GM19328 (cell line): ENCODE results near the gene PLPPR5.

ENCODE experiments used
- ATAC-seq: cut with Tn5 transposase; IDR thresholded peaks from one replicate; pipeline ENCODE4 v1.9.1; 2021; ENCODE audit warnings: mild to moderate bottlenecking, moderate library complexity; ENCODE audit not compliant: unreplicated experiment

Gene PLPPR5

DNA sequence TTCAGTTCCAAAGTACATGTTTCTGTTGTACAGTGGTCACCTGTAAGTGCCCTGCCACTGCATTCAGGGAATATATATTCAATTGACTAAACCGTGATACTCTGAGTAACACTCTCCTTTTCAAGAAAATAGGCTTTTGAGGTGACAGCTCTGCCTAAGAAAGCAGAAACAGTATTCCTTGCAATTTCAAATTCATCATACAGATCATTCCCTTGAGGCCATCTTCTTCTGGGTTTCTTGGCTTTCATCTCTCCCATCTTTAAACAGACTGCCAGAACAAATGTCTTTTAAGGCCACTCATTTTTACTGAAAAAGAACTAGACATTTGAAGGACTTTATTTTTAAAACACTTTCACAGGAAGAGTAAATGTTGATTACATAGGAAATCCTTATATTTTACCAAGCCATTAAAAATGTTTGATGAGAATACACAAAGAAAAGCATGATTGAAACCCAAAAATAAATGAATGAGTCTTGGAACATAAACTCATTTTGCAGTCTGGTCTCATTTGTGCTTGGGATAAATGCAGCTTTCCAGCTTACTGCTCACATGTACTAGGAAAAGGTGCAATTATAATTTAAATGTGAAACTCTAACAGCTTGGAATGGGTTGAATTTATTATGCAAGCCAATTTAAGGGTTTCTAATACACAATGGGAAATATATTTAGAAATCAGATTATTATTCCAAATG lies 34.7 kb downstream of the PLPPR5 start:
- no peak for ATAC-seq

DNA sequence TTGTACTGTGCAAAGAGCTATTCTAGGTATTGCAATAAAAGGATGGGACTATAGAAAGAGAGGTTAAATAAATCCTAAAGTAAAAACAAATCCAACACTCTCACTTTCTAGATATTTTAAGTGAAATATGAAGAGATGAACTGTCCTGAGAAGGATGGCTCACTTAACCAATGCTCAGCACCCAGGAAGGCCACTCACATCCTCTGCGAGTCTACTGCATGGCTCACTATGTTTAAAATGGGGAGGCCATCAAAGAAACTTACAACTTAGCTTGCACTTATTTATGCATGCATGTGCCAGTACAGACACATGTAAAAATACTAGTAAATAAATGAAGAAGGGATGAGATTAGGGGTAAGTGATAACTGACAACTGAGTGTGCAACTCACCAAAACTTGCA lies 37.5 kb downstream of the PLPPR5 start:
- no peak for ATAC-seq

- ATAC-seq = no peak
Measured at GRCh38 chr1:98965394-98965793, 39.3 kb downstream of the PLPPR5 start.

GRCh38 chr1:98964198-98964597 lies 40.5 kb downstream of the PLPPR5 start:
- no peak for ATAC-seq

DNA sequence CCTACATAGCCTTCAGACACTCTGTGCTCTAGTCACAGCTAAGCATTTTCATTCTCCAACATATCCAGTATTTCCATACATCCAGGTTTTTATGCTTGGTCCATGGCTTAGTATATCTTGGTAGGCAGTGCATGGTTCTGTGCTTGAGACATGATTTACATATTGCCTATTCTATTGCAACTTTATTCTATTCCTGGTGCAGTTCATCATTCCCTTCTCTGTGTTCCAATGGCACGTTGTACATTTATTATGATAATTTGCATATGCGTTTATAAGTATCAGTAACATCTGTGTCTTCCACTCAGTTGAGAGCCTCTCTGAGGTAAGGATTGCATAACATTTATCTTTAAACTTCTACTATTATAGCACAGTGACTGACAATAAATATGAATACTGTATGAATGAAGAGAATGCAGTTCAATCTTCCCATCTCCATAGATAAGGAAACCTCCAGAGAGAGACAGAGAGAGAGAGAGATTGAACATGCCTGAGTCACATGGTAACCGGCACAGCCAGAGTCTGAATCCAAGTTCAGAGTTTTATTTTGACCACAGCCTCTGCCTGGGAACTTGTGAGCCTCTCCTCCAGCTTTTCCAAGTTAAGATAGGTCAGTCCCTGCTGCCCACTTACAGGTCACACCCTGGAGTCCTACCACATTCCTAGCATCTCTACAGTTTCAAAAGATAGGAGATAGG lies 41.5 kb downstream of the PLPPR5 start:
- no peak for ATAC-seq

DNA sequence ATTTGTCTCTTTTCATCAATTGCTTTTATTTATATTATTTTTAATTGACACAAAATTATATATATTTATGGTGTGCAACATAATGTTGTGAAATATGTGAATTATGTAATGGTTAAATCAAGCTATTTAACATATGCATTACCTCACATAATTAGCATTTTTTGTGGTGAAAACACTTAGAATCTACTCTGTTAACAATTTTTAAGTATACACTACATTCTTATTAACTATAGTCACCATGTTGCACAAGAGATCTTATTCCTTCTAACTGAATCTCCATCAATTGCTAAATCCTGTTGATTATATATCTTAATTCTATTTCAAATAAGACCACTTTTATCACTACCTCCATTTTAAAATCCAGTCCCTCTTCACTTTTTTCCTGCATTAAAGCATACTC lies 42.5 kb downstream of the PLPPR5 start:
- no peak for ATAC-seq

- ATAC-seq = no peak
Measured at GRCh38 chr1:98949621-98950020, 55.0 kb downstream of the PLPPR5 start.

DNA sequence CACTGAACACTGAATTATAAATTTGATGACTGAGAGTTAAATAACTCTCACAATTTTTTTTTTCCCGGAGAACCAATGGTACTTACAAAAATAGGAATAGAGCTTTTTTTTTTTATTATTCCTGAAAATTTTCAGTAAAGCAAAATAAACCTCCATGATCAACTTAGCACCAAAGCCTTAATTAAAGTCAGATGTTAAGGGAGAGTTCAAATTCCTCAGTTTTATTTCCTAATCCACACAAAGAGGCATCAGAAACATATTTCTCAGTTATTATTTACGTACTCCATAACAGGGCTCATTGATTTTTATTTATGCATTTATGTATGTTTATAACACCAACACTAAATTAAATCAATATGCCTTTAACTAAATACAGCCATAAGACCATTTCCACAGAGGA lies 55.5 kb downstream of the PLPPR5 start:
- no peak for ATAC-seq

- no peak for ATAC-seq
Measured at GRCh38 chr1:98947071-98947470, 57.6 kb downstream of the PLPPR5 start.

DNA sequence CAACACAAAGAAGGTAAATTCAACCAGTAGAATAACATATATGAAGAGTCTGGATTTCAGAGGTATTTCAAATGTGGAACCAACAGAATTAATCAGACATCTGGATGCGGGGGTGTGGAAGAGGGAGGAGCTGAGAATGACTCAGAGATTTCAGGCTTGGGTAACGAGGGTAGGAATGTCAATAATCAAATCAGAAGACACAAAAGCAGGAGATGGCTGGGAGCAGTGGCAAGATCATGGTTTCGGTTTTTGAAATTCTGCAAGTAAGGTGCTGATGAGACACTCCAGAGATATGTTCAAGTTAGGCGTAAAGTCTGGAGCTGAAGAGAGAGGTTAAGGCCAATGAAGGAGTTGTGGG lies 64.0 kb downstream of the PLPPR5 start:
- no peak for ATAC-seq

DNA sequence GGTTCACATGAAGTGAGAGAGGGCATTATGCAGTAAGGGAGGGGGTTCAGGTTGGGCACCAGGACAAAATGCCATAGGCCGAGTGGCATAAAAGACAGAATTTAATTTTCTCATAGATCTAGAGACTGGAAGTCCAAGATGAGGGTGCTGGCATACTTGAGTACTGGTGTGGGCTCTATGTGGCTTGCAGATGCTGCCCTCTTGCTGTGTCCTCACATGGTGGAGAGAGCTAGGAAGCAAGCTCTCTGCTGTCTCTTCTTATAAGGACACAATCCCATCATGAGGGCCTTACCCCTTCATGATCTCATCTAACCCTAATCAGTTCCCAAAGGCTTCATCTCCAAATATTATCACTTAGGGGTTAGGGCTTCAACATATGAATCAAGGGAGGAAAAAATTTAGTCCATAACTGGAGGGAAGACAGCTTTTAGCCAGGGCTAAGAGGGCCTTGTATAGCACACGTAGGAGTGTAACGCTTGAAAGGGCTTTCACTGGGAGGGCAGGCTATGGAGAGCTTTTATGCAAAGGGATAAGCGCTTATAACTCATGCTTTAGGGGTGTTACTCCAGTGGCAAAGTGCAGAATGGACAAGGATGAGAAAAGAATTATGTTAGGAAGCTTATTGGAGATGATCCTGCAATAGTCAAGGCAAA lies 64.5 kb downstream of the PLPPR5 start:
- ATAC-seq = no peak

DNA sequence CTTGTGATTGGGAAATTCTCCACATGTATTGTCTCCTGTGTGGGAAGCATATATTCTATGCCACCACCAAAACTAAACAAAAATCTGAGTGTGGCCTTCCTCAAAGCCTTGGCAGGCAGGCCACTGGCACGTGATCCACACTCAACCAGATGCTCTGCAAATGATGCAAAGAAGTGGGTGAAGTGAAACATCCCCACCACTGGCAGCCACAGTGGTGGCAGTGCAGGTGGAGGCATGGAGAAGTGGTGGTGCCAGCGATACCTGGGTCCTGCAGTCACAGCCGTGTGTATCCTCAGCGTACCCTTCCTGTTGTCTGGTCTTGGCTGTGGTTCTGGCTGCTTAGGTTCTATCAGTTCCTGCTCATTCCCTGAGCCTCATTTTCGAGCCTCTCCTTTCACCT lies 65.2 kb downstream of the PLPPR5 start:
- no peak for ATAC-seq

DNA sequence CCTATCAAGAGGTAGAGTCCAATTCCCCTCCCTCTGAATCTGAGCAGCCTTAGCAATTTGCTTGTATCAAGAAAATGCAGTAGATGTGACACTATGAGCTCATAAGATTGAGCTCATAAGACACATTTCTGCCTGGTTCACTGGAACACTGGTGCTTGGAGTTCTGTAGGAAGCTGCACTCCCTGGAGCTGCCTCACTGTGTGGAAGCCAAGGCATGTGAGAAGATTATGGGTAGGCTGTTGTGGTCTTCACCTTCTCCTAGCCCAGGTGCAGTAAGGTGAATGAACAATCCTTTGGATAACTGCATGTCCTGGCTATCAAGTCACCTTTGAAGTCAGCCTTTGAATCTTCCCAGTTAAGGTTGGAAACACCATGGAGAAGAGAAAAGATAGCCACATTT lies 67.3 kb downstream of the PLPPR5 start:
- ATAC-seq = no peak

DNA sequence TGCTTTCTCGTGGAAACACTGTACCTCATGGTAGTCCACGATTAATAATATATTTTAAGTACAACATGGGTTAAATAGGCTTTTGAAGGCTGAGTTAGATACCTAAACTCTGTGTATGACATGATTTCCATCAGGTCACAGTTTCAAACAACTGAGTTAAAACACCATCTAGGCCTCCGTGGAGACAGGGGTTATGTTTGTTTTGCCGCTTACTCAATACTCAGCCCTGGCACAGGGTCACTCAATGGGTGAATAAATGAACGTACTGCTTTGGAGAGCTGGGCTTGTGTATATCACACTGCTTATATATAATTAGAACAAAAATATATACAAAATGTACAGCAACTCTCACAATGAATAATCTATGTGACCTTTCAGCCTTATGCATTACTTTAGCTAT lies 72.5 kb downstream of the PLPPR5 start:
- no peak for ATAC-seq

GRCh38 chr1:98931128-98931835 lies 73.4 kb downstream of the PLPPR5 start:
- no peak for ATAC-seq

DNA sequence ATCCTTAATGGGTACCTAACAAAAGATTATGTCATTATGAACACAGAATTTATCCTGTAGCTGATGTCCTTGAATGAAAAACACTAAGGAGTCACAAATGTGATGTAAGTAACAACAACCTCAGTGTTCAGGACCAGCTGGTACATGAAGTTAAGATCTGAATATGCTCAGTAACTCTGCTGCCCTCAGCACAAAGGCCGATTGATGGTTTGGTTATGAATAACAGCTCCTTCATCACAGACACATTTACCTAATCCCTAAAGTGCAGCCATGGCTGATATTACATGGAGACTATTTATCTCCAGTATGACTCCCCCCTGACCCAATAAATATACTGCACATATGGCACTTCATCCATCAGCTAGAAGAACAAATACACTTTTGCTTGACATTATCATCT lies 75.2 kb downstream of the PLPPR5 start:
- ATAC-seq = no peak

GRCh38 chr1:98926597-98926996 lies 78.1 kb downstream of the PLPPR5 start:
- no peak for ATAC-seq

DNA sequence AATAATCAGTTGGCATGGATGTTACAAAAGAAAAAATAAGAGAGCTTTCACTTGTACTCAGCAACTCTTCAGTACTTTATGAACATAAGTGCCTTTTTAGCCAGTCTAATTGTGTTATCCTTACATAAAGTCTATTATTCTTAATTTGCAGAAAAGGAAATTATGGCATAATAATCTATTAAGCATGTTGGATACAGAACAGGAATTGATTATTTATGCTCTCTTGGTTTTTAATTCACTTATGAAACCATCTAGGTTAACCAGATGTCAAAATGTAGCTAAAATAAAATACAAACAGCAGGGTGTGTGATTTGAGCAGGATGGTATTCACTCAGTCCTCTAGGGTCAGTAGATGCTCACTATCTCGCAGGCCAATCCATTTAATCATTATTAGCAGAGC lies 79.7 kb downstream of the PLPPR5 start:
- no peak for ATAC-seq

- no peak for ATAC-seq
Measured at GRCh38 chr1:98923667-98924066, 81.0 kb downstream of the PLPPR5 start.

DNA sequence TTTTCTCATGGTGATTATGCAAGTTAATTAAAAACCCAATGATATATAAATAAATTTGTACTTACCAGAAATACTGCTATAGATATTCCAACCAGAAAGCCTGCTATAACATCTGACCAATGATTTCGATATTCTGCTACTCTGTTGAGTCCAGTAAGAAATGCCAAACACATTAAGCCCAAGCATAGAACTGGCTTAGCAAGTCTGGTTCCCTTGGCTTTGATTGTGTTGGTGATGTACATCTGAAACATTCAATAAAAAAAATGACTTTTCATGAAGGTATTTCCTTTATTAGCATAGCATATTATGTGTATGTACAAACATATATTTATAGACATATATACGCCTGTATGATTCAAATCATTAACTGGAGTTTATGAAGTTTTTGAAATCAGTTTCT lies 82.8 kb downstream of the PLPPR5 start:
- no peak for ATAC-seq

DNA sequence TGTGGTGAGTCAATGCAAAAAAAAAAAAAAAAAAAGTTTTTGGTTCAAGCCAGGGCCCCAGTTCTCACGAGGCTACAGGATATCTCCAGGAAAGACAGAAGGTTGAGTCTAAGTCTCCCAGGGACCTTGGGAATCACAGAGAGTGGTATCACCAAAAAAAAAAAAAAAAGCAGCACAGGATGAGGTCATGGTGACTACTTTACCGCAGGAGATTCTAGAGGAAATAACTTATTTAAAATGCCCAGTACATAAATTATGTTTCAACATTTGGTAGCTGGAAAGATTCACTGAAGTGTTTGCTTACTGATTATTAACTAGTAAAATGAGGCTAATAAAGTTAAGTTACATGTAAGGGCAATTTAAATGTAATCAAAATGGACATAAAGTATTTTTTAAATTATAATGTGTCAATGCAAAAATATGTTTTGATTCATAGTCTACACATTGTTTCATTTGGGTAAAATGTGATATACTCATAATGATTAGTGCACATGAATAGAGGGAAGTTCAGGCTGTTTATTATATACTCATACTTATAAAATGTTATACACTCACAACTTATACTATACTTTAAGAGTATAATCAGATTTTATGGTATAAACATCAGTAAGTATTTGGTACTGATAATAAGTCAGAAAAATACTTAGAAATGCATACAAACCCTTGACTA lies 84.1 kb downstream of the PLPPR5 start:
- ATAC-seq = no peak
